ENCODE results near the gene FAR2.

GRCh38 chr12:29255042-29255441, 106.0 kb downstream of the FAR2 start:
- TF ChIP-seq YY1 (IDR thresholded peaks at IDR 0.05), result no peak
- TF ChIP-seq CTCF (IDR thresholded peaks at IDR 0.05; ENCODE audit: low read depth, low read length, missing input control), result no peak
